Vagina (tissue), 2 donors: ENCODE measurements around the gene SAMD1.

ENCODE experiments used
- CTCF ChIP-seq, 3 experiments: fragments of 450-650 bp in 2 of 3; fragments of 200-600 bp in 1 of 3; sonication (generic) in 1 of 3; IDR thresholded peaks; one replicate each; pipeline ENCODE4 v1.5.1; 2017 to 2019; ENCODE audit warnings: antibody characterized with exemption in 3 of 3, mild to moderate bottlenecking in 2 of 3, moderate library complexity in 2 of 3
- POLR2AphosphoS5 ChIP-seq, 2 donors: sonication (generic); formaldehyde crosslinking; IDR thresholded peaks; one replicate each; pipeline ENCODE4 v1.9.0; 2017; ENCODE audit warnings: antibody characterized with exemption in 2 of 2, mild to moderate bottlenecking in 2 of 2, low read depth in 1 of 2; ENCODE audit not compliant: insufficient read depth in 1 of 2

GRCh38 chr19:14055396-14055795, 35.2 kb downstream of the SAMD1 start:
- TF ChIP-seq CTCF (IDR thresholded peaks at IDR 0.05), result no peak
- TF ChIP-seq POLR2AphosphoS5 (IDR thresholded peaks at IDR 0.05; ENCODE audit: insufficient read depth in 1 of 2, low read depth in 1 of 2), result no peak
